PC-9 (cell line): ENCODE results near the gene KCNK5.

Experiments
- EZH2 ChIP-seq: fragments of 200-600 bp; sonication (generic); IDR thresholded peaks from 2 replicates; pipeline ENCODE4 v1.8.0; 2017; ENCODE audit warnings: antibody characterized with exemption, low read depth
- TF ChIP-seq, protein P1 (sequence below): fragments of 200-600 bp; sonication (generic); conservative IDR thresholded peaks from 2 replicates; pipeline ENCODE4 v1.6.1; 2017; ENCODE audit warnings: mixed run types, antibody characterized with exemption, mild to moderate bottlenecking, moderate library complexity

DNA sequence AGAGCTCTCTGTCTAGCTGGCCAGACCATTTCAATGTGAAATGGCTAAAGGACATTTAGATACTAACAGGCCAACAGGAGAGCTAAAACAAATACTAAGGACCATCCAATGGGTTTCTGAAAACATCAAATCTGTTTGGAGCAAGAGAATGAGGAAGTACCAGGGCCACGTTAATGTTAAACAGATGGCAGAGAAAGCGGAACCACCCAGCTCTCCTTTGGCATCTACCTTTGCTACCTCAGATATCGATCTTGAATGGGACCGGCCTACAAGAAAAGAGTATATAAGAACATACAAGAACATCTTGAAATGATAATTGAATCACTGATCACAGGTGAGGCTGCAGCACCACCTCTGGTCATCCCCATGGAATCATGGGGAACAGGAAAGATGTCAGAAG, 31.8 kb downstream of the KCNK5 start:
- TF ChIP-seq, protein P1, sequence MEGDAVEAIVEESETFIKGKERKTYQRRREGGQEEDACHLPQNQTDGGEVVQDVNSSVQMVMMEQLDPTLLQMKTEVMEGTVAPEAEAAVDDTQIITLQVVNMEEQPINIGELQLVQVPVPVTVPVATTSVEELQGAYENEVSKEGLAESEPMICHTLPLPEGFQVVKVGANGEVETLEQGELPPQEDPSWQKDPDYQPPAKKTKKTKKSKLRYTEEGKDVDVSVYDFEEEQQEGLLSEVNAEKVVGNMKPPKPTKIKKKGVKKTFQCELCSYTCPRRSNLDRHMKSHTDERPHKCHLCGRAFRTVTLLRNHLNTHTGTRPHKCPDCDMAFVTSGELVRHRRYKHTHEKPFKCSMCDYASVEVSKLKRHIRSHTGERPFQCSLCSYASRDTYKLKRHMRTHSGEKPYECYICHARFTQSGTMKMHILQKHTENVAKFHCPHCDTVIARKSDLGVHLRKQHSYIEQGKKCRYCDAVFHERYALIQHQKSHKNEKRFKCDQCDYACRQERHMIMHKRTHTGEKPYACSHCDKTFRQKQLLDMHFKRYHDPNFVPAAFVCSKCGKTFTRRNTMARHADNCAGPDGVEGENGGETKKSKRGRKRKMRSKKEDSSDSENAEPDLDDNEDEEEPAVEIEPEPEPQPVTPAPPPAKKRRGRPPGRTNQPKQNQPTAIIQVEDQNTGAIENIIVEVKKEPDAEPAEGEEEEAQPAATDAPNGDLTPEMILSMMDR = no peak
- no peak for TF ChIP-seq EZH2
